Stomach (tissue), 9 donors: ENCODE measurements around the gene CCBE1. TPM values are rescaled to one million over a fixed set of nuclear protein-coding genes. Genes with fewer than 3 reads are reported as not detected.

Experiments
- DNase-seq, 2 donors: peaks; one replicate each; pipeline versions ENCODE4 v3.0.0 to v3.0.0-alpha.2; 2013 to 2019
- H3K27ac ChIP-seq, 5 donors: fragments of 200-600 bp in 4 of 5; sonication (generic) in 4 of 5; one replicate each; pipeline ENCODE4 v1.5.1; 2013 to 2019; ENCODE audit warnings: mild to moderate bottlenecking in 1 of 5, moderate library complexity in 1 of 5
- H3K27me3 ChIP-seq, 3 donors: fragments of 200-600 bp; sonication (generic); one replicate each; pipeline ENCODE4 v1.5.1; 2017 to 2019; ENCODE audit warnings: mixed run types in 1 of 3
- H3K36me3 ChIP-seq, 4 donors: fragments of 200-600 bp; sonication (generic); 1 replicate in 3 of 4; 2 replicates in 1 of 4; pipeline ENCODE4 v1.5.1; 2016 to 2019
- H3K4me1 ChIP-seq, 4 donors: fragments of 200-600 bp; sonication (generic); one replicate each; pipeline ENCODE4 v1.5.1; 2016 to 2019
- H3K4me3 ChIP-seq, 4 donors: fragments of 200-600 bp; sonication (generic) in 3 of 4; one replicate each; pipeline ENCODE4 v1.5.1; 2016 to 2019; ENCODE audit warnings: mild to moderate bottlenecking in 1 of 4
- H3K9me3 ChIP-seq, 4 donors: fragments of 200-600 bp; sonication (generic); one replicate each; pipeline ENCODE4 v1.5.1; 2016 to 2019
- EP300 ChIP-seq: sonication (generic); formaldehyde crosslinking; IDR thresholded peaks from one replicate; pipeline ENCODE4 v1.6.1; 2017; ENCODE audit warnings: antibody characterized with exemption
- POLR2A ChIP-seq, 4 donors: fragments of 450-650 bp; IDR thresholded peaks; one replicate each; pipeline ENCODE4 v1.6.1; 2016; ENCODE audit warnings: antibody characterized with exemption in 4 of 4, control low read depth in 2 of 4, mild to moderate bottlenecking in 1 of 4, moderate library complexity in 1 of 4
- POLR2AphosphoS5 ChIP-seq, 3 donors: sonication (generic); formaldehyde crosslinking; IDR thresholded peaks; one replicate each; pipeline ENCODE4 v1.6.1; 2016; ENCODE audit warnings: antibody characterized with exemption in 3 of 3
- WGBS, 5 donors: extraction: QIAGEN DNeasy Blood & Tissue Kit in 3 of 5; methylation state at CpG; one replicate each; pipeline versions ENCODE4 v1.1.5 to v1.1.7; 2013 to 2018; 5-methylcytosine and 5-hydroxymethylcytosine counted together
- intact Hi-C: fragments of 100-400 bp; cut with DNase I; formaldehyde crosslinking; loops from one replicate; pipeline ENCODE4 v1.15.1; 2023; ENCODE audit warnings: low total_unique reads
- polyA plus RNA-seq, 3 donors: library from polyadenylated mRNA; stranded (reverse); fragments of 200-250 nt; gene quantifications; one replicate each; pipeline ENCODE4 v1.2.3, GENCODE V29; 2013
- total RNA-seq, 5 donors: library from RNA; depleted of rRNA; stranded (reverse); fragments of >200 nt; gene quantifications; one replicate each; pipeline versions ENCODE4 v1.1.0 to v1.2.3, GENCODE V29; 2014 to 2016
- TF ChIP-seq, protein P1 (sequence below), 7 experiments: fragments of 450-650 bp in 4 of 7; fragments of 200-600 bp in 3 of 7; sonication (generic) in 3 of 7; IDR thresholded peaks; one replicate each; pipeline ENCODE4 v1.5.1; 2016 to 2019; ENCODE audit warnings: antibody characterized with exemption in 7 of 7, control low read depth in 2 of 7, mild to moderate bottlenecking in 1 of 7
- donor health status: healthy with polysubstance abuse.
- donor health status: Bipolar disorder and iron deficiency.
- donor health status: healthy.

Gene CCBE1
- total and polyA plus RNA-seq, 8 donors, result 0.29 to 4.0 (median 1.2) TPM

DNA sequence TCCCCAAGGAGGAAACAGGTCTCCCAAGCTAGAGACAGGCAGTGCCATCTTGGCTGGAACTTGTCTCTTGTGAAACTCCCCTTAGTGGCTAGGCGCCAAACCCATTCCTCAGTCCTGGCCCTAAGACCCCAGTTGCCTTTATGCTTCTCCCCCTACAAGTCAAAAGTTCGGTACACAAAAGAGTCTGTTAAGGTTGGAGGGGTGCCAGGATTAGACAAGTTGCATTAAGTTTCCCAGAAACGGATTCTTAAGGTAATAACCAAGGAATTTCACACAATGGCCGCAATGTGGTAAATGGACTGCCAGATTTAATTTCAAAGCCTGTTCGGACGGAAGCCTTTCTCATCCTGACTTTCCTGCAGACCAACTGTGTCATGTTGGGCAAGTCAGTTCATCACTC is 80.7 kb downstream of the CCBE1 start:
- Histone ChIP-seq H3K4me1 (peaks cover 0 to 4% (median 0%) of the 10 kb centered on the region in 4 donors), H3K9me3 (no peaks in the 10 kb centered on the region), H3K36me3 (no peaks in the 10 kb centered on the region), H3K4me3 (no peak overlapping the region), H3K27me3 (peaks cover 0 to 8% (median 0%) of the 10 kb centered on the region in 3 donors), H3K27ac (no peak overlapping the region)
- no peak for TF ChIP-seq POLR2A (IDR thresholded peaks at IDR 0.05)
- TF ChIP-seq EP300, result no peak
- TF ChIP-seq, protein P1, sequence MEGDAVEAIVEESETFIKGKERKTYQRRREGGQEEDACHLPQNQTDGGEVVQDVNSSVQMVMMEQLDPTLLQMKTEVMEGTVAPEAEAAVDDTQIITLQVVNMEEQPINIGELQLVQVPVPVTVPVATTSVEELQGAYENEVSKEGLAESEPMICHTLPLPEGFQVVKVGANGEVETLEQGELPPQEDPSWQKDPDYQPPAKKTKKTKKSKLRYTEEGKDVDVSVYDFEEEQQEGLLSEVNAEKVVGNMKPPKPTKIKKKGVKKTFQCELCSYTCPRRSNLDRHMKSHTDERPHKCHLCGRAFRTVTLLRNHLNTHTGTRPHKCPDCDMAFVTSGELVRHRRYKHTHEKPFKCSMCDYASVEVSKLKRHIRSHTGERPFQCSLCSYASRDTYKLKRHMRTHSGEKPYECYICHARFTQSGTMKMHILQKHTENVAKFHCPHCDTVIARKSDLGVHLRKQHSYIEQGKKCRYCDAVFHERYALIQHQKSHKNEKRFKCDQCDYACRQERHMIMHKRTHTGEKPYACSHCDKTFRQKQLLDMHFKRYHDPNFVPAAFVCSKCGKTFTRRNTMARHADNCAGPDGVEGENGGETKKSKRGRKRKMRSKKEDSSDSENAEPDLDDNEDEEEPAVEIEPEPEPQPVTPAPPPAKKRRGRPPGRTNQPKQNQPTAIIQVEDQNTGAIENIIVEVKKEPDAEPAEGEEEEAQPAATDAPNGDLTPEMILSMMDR (IDR thresholded peaks at IDR 0.05), result no peak
- TF ChIP-seq POLR2AphosphoS5 (IDR thresholded peaks at IDR 0.05), result no peak
- DNase-seq, result no peak
- intact Hi-C loops, result no loop called here
- WGBS, 5 donors, result 71 to 81% (median 74%) methylated on average over 4 to 6 of the region's 6 CpGs

DNA sequence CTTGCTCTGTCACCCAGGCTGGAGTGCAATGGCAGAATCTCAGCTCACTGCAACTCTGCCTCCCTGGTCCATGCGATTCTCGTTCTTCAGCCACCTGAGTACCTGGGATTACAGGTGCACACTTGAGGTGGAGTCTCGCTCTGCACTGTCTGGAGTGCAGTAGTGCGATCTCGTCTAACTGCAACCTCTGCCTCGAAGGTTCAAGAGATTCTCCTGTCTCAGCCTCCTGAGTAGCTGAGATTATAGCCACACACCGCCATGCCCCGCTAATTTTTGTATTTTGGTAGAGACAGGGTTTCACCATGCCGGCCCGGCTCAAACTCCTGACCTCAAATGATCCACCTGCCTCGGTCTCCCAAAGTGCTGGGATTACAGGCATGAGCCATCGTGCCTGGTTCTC is 83.3 kb downstream of the CCBE1 start:
- no peak for DNase-seq
- Histone ChIP-seq H3K4me3 (no peak overlapping the region), H3K36me3 (no peaks in the 10 kb centered on the region), H3K27me3 (no peaks in the 10 kb centered on the region), H3K27ac (no peak overlapping the region), H3K9me3 (no peaks in the 10 kb centered on the region), H3K4me1 (peaks cover 0 to 4% (median 0%) of the 10 kb centered on the region in 4 donors)
- no peak for TF ChIP-seq POLR2AphosphoS5 (IDR thresholded peaks at IDR 0.05)
- no peak for TF ChIP-seq EP300
- TF ChIP-seq, protein P1 (IDR thresholded peaks at IDR 0.05), result no peak
- no peak for TF ChIP-seq POLR2A (IDR thresholded peaks at IDR 0.05)
- intact Hi-C loops, result no loop called here
- 91 to 96% (median 95%) methylated on average over 12 of the region's 12 CpGs for WGBS, 5 donors

DNA sequence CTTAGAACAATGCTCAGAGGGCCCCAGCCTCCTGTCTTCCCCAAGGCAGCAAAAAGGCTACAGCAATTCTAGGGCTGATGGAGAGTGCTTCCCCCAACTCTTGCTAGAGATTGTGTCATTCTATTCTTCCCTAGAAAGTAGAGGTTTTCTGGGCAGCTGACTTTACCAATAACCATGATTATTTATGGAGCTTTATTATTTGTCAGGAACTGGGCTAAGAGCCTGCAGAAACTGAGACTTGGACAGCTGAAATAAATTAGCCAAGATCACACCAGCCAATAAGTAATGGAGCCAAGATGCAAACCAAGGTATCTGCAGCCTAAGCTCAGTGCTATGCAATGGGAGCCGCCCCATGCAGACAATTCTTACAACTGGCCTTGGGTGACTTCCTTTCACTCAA is 84.8 kb downstream of the CCBE1 start:
- TF ChIP-seq, protein P1 (IDR thresholded peaks at IDR 0.05), result no peak
- TF ChIP-seq POLR2AphosphoS5 (IDR thresholded peaks at IDR 0.05) (no peak), POLR2A (IDR thresholded peaks at IDR 0.05) (no peak), EP300 (no peak)
- intact Hi-C loops, result no loop called here
- peak in 1 of 2 donors; percentile 35 for DNase-seq
- 71 to 94% (median 75%) methylated on average over 1 of the region's 1 CpG for WGBS, 5 donors
- Histone ChIP-seq H3K9me3 (no peaks in the 10 kb centered on the region), H3K4me3 (no peak overlapping the region), H3K36me3 (no peaks in the 10 kb centered on the region), H3K27me3 (no peaks in the 10 kb centered on the region), H3K27ac (no peak overlapping the region), H3K4me1 (peaks cover 0 to 2% (median 0%) of the 10 kb centered on the region in 4 donors)

DNA sequence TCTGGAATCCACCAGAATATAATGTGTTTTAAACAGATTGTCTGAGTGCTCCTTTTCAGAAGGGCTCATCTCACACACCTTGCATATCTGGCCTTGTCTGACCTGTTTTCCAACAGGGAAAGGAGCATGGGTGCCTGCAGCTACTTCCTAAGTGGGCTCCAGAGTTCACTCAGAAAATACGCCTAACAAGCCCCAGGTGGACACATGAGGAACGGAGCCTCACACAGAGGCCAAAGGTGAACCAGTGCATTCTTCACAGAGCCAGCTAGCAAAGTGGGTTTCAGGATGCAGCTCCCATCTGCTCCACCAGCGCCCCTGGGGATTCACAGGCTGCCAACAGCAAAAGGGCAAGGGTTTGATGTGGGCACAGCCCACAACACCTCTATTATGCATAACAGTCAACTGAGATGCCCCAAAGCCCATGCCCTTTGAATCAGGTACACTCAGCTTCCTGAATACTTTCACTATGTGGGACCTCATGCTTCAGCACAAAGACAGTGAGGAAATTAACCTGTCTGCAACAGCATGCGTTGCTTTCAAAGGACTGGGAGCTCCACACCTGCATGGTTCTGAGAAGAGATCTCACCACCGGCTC is 86.6 kb downstream of the CCBE1 start:
- no peak overlapping the region for H3K27ac ChIP-seq
- H3K9me3 ChIP-seq, result no peaks in the 10 kb centered on the region
- no peak for DNase-seq
- H3K36me3 ChIP-seq, result no peaks in the 10 kb centered on the region
- no peak overlapping the region for H3K4me3 ChIP-seq
- no peaks in the 10 kb centered on the region for H3K4me1 ChIP-seq
- intact Hi-C loops, result no loop called here
- TF ChIP-seq, protein P1 (IDR thresholded peaks at IDR 0.05), result no peak
- TF ChIP-seq EP300, result no peak
- TF ChIP-seq POLR2AphosphoS5 (IDR thresholded peaks at IDR 0.05), result no peak
- no peak for TF ChIP-seq POLR2A (IDR thresholded peaks at IDR 0.05)
- WGBS, 5 donors, result 70 to 100% (median 85%) methylated on average over 2 to 5 of the region's 5 CpGs
- no peaks in the 10 kb centered on the region for H3K27me3 ChIP-seq
